C4-2B (cell line): ENCODE data around the gene ITGA3.

ENCODE experiments used
- CTCF ChIP-seq: fragments of 450-650 bp; conservative IDR thresholded peaks from 2 replicates; pipeline ENCODE4 v1.5.1; 2017; ENCODE audit warnings: mild to moderate bottlenecking
- ZFX ChIP-seq: fragments of 450-650 bp; IDR thresholded peaks from 2 replicates; pipeline ENCODE4 v1.6.1; 2017

- TF ChIP-seq CTCF = no peak
- no peak for TF ChIP-seq ZFX
These were observed 1.0 kb downstream of the ITGA3 start for GRCh38 chr17:50056961-50057330.
